Liver (tissue), 3 donors: Measurements from ENCODE around the gene FLYWCH2.

Experiments
- JUND ChIP-seq, 2 donors: IDR thresholded peaks; 2 replicates each; pipeline ENCODE4 v1.6.1; 2016; ENCODE audit warnings: antibody characterized with exemption in 2 of 2
- NR2F2 ChIP-seq: IDR thresholded peaks from 2 replicates; pipeline ENCODE4 v1.6.1; 2016; ENCODE audit warnings: antibody characterized with exemption
- RAD21 ChIP-seq, 2 donors: IDR thresholded peaks; 2 replicates each; pipeline ENCODE4 v1.6.1; 2016; ENCODE audit warnings: antibody characterized with exemption in 2 of 2, mild to moderate bottlenecking in 2 of 2
- SP1 ChIP-seq: IDR thresholded peaks from 2 replicates; pipeline ENCODE4 v1.6.1; 2018; ENCODE audit warnings: antibody characterized with exemption, mild to moderate bottlenecking
- TF ChIP-seq, protein P1 (sequence below): fragments of 150-350 bp; IDR thresholded peaks from 2 replicates; pipeline ENCODE4 v1.5.1; 2017; ENCODE audit warnings: improper control_type of control experiment, low read depth, low read length; ENCODE audit not compliant: missing input control
- TF ChIP-seq, protein P2 (sequence below): IDR thresholded peaks from 2 replicates; pipeline ENCODE4 v1.6.1; 2016; ENCODE audit warnings: antibody characterized with exemption
- TF ChIP-seq, protein P3 (sequence below): IDR thresholded peaks from 2 replicates; pipeline ENCODE4 v1.6.1; 2016; ENCODE audit warnings: antibody characterized with exemption, mild to moderate bottlenecking
- donor health status: healthy.
- donor health status: healthy.

DNA sequence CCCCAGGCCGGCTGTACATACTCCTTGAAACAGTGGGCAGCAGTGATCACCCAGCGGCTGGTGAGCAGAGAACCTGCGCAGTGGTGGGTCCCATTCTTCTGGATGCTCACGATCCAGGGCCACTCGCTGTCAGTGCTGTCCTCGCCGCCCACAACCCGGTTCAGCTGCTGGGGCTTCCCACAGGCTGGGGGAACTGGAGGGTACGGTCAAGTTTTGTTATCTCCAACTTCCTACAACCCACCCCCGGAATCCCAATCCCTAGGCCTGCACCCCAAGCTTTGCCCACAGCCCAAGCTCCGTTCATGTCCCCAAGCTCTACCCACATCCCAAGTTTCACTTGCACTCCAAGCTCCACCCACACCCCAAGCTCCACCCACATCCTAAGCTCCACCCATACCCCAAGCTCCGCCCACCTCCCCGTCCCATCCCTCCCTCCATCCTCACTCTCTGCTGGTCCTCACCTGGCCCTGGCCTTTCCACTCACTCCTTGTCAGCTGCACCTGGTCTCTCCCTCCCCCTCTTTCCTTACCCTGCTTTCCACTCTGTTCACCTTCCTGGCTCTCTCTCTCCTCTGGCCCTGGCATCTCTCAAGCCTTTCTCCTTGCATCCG lies 26.8 kb upstream of the FLYWCH2 start:
- TF ChIP-seq RAD21 (IDR thresholded peaks at IDR 0.05) (no peak), SP1 (no peak), NR2F2 (no peak), JUND (IDR thresholded peaks at IDR 0.05) (no peak)
- TF ChIP-seq, protein P1, sequence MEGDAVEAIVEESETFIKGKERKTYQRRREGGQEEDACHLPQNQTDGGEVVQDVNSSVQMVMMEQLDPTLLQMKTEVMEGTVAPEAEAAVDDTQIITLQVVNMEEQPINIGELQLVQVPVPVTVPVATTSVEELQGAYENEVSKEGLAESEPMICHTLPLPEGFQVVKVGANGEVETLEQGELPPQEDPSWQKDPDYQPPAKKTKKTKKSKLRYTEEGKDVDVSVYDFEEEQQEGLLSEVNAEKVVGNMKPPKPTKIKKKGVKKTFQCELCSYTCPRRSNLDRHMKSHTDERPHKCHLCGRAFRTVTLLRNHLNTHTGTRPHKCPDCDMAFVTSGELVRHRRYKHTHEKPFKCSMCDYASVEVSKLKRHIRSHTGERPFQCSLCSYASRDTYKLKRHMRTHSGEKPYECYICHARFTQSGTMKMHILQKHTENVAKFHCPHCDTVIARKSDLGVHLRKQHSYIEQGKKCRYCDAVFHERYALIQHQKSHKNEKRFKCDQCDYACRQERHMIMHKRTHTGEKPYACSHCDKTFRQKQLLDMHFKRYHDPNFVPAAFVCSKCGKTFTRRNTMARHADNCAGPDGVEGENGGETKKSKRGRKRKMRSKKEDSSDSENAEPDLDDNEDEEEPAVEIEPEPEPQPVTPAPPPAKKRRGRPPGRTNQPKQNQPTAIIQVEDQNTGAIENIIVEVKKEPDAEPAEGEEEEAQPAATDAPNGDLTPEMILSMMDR = no peak
- TF ChIP-seq, protein P2, sequence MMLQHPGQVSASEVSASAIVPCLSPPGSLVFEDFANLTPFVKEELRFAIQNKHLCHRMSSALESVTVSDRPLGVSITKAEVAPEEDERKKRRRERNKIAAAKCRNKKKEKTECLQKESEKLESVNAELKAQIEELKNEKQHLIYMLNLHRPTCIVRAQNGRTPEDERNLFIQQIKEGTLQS = no peak
- TF ChIP-seq, protein P3, sequence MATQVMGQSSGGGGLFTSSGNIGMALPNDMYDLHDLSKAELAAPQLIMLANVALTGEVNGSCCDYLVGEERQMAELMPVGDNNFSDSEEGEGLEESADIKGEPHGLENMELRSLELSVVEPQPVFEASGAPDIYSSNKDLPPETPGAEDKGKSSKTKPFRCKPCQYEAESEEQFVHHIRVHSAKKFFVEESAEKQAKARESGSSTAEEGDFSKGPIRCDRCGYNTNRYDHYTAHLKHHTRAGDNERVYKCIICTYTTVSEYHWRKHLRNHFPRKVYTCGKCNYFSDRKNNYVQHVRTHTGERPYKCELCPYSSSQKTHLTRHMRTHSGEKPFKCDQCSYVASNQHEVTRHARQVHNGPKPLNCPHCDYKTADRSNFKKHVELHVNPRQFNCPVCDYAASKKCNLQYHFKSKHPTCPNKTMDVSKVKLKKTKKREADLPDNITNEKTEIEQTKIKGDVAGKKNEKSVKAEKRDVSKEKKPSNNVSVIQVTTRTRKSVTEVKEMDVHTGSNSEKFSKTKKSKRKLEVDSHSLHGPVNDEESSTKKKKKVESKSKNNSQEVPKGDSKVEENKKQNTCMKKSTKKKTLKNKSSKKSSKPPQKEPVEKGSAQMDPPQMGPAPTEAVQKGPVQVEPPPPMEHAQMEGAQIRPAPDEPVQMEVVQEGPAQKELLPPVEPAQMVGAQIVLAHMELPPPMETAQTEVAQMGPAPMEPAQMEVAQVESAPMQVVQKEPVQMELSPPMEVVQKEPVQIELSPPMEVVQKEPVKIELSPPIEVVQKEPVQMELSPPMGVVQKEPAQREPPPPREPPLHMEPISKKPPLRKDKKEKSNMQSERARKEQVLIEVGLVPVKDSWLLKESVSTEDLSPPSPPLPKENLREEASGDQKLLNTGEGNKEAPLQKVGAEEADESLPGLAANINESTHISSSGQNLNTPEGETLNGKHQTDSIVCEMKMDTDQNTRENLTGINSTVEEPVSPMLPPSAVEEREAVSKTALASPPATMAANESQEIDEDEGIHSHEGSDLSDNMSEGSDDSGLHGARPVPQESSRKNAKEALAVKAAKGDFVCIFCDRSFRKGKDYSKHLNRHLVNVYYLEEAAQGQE = no peak
